DND-41 (cell line): ENCODE measurements around the gene RRAGD.

ENCODE experiments used
- EZH2 ChIP-seq: IDR thresholded peaks from 3 replicates; pipeline ENCODE4 v1.6.1; 2012; ENCODE audit warnings: borderline replicate concordance, low read depth, mild to moderate bottlenecking, moderate library complexity, low read length, inconsistent platforms; ENCODE audit not compliant: severe bottlenecking
- TF ChIP-seq, protein P1 (sequence below): IDR thresholded peaks from 2 replicates; pipeline ENCODE4 v1.5.1; 2012; ENCODE audit warnings: borderline replicate concordance, low read length, moderate library complexity, mild to moderate bottlenecking; ENCODE audit not compliant: poor library complexity, severe bottlenecking; ENCODE audit errors: extremely low read depth

DNA sequence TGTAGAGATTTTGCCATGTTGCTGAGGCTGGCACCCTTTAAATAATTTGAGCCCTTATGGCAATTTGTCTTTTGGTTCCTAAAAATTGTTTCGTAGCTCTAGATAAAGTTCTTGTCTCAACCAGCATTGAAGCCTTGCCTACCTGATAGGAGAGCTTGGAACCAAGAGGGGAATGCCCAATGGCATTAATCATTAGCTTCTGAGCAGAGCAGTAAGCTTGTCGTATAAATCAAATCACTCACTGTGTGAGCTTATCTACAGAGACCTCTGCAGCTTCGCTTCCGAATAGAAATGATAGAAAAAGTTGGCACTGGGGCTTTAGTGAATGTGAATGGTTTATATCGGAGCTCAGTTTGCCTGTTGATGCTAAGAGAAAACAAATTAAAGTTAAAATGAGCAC lies 31.6 kb upstream of the RRAGD start:
- TF ChIP-seq, protein P1, sequence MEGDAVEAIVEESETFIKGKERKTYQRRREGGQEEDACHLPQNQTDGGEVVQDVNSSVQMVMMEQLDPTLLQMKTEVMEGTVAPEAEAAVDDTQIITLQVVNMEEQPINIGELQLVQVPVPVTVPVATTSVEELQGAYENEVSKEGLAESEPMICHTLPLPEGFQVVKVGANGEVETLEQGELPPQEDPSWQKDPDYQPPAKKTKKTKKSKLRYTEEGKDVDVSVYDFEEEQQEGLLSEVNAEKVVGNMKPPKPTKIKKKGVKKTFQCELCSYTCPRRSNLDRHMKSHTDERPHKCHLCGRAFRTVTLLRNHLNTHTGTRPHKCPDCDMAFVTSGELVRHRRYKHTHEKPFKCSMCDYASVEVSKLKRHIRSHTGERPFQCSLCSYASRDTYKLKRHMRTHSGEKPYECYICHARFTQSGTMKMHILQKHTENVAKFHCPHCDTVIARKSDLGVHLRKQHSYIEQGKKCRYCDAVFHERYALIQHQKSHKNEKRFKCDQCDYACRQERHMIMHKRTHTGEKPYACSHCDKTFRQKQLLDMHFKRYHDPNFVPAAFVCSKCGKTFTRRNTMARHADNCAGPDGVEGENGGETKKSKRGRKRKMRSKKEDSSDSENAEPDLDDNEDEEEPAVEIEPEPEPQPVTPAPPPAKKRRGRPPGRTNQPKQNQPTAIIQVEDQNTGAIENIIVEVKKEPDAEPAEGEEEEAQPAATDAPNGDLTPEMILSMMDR: no peak
- no peak for TF ChIP-seq EZH2
